ENCODE data around the gene MGAT4C. TPM values are rescaled to one million over a fixed set of nuclear protein-coding genes. Genes with fewer than 3 reads are reported as not detected.

The MGAT4C gene
- polyA plus RNA-seq, 1 donor (not counting 4 experiments of a cell fraction or from before 2014, with no cell fraction given) = not detected

DNA sequence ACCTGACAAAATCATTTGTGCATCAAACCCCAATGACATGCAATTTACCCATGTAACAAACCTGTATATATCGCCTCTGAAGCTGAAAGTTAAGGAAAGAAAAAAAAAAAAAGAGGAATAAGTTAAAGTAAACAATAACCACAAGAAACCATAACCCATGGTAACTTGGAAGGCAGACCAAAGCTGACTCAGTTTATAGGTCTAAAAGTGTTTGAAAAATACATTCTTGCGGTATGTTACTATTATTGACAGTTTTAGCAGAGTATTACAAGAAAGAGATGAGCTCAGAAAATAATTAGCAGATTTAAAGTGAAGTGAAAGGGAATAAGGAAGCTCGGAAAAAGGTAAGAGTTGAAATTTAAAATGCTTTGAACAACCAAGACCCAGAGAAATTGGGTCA, 34.4 kb upstream of the MGAT4C start:
- Histone ChIP-seq H4K20me1 (ENCODE audit: control insufficient read depth, extremely low read depth, insufficient read depth, low read length) (no peaks in the 10 kb centered on the region), H3K79me2 (ENCODE audit: control insufficient read depth, insufficient read depth, low read length) (no peaks in the 10 kb centered on the region), H3K9ac (ENCODE audit: control insufficient read depth, extremely low read depth, insufficient read depth, low read length) (no peak overlapping the region), H3K36me3 (ENCODE audit: control insufficient read depth in 2 of 2, extremely low read depth in 1 of 2, insufficient read depth in 2 of 2, low read length in 2 of 2) (no peaks in the 10 kb centered on the region), H3K9me3 (ENCODE audit: control insufficient read depth, low read depth, low read length) (no peaks in the 10 kb centered on the region), H2AFZ (ENCODE audit: control insufficient read depth, low read length) (no peak overlapping the region), H3K9me1 (ENCODE audit: control insufficient read depth, extremely low read depth, insufficient read depth, low read length) (no peaks in the 10 kb centered on the region), H3K4me3 (ENCODE audit: control insufficient read depth in 2 of 3, extremely low read depth in 1 of 3, insufficient read depth in 2 of 3, low read depth in 1 of 3, low read length in 3 of 3) (no peak overlapping the region), H3K27ac (ENCODE audit: control insufficient read depth, insufficient read depth, low read length) (no peak overlapping the region), H3K4me1 (ENCODE audit: control insufficient read depth, extremely low read depth, insufficient read depth, low read length) (no peaks in the 10 kb centered on the region), H3K27me3 (ENCODE audit: control insufficient read depth, extremely low read depth, insufficient read depth, low read length) (no peaks in the 10 kb centered on the region), H3K4me2 (ENCODE audit: control insufficient read depth, extremely low read depth, insufficient read depth, low read depth, low read length) (no peak overlapping the region)
- dilution Hi-C loops (cut with MboI; ENCODE audit: extremely low pct_ligation_motif_present, low sequenced_read_pairs) = loop anchor here (5.0 kb wide), 1 partner anchor 52 kb away; no protein-coding TSS in a partner anchor
- DNase-seq (ENCODE audit: low read depth, low spot score) = no peak
- FAIRE-seq = no peak
- TF ChIP-seq, protein P1, sequence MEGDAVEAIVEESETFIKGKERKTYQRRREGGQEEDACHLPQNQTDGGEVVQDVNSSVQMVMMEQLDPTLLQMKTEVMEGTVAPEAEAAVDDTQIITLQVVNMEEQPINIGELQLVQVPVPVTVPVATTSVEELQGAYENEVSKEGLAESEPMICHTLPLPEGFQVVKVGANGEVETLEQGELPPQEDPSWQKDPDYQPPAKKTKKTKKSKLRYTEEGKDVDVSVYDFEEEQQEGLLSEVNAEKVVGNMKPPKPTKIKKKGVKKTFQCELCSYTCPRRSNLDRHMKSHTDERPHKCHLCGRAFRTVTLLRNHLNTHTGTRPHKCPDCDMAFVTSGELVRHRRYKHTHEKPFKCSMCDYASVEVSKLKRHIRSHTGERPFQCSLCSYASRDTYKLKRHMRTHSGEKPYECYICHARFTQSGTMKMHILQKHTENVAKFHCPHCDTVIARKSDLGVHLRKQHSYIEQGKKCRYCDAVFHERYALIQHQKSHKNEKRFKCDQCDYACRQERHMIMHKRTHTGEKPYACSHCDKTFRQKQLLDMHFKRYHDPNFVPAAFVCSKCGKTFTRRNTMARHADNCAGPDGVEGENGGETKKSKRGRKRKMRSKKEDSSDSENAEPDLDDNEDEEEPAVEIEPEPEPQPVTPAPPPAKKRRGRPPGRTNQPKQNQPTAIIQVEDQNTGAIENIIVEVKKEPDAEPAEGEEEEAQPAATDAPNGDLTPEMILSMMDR (optimal IDR thresholded peaks at IDR 0.05 in 1 of 3, IDR thresholded peaks at IDR 0.05 in 1 of 3, conservative IDR thresholded peaks at IDR 0.05 in 1 of 3; ENCODE audit: extremely low read depth in 1 of 3, insufficient read depth in 2 of 3, low read length in 3 of 3) = no peak
- TF ChIP-seq EZH2 (IDR thresholded peaks at IDR 0.05; ENCODE audit: low read length) = no peak

DNA sequence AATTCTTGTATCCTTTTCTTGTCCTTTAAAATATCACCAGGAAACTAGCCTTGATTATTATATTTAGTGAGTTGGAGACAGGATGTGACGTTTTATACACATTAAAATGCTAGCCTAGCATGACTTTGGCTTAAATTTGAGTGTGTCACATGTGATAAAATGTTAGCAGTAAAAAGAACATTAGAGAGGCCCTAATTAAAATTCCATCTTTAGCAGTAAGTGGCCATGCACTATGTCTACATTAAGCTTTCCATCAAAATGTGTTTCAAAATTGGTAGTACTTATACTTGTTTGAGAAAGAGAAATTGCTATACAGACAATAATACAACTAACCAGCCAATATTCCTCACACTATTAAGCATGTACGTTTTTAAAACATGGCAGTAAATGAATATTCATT, 29.9 kb upstream of the MGAT4C start:
- DNase-seq (ENCODE audit: low read depth, low spot score) (no peak), FAIRE-seq (no peak)
- Histone ChIP-seq H3K27ac (ENCODE audit: control insufficient read depth, insufficient read depth, low read length) (no peak overlapping the region), H3K9me3 (ENCODE audit: control insufficient read depth, low read depth, low read length) (no peaks in the 10 kb centered on the region), H3K79me2 (ENCODE audit: control insufficient read depth, insufficient read depth, low read length) (no peaks in the 10 kb centered on the region), H3K9ac (ENCODE audit: control insufficient read depth, extremely low read depth, insufficient read depth, low read length) (no peak overlapping the region), H4K20me1 (ENCODE audit: control insufficient read depth, extremely low read depth, insufficient read depth, low read length) (no peaks in the 10 kb centered on the region), H3K4me1 (ENCODE audit: control insufficient read depth, extremely low read depth, insufficient read depth, low read length) (no peaks in the 10 kb centered on the region), H3K36me3 (ENCODE audit: control insufficient read depth in 2 of 2, extremely low read depth in 1 of 2, insufficient read depth in 2 of 2, low read length in 2 of 2) (no peaks in the 10 kb centered on the region), H3K4me3 (ENCODE audit: control insufficient read depth in 2 of 3, extremely low read depth in 1 of 3, insufficient read depth in 2 of 3, low read depth in 1 of 3, low read length in 3 of 3) (no peak overlapping the region), H3K27me3 (ENCODE audit: control insufficient read depth, extremely low read depth, insufficient read depth, low read length) (no peaks in the 10 kb centered on the region), H3K4me2 (ENCODE audit: control insufficient read depth, extremely low read depth, insufficient read depth, low read depth, low read length) (no peak overlapping the region), H2AFZ (ENCODE audit: control insufficient read depth, low read length) (no peak overlapping the region), H3K9me1 (ENCODE audit: control insufficient read depth, extremely low read depth, insufficient read depth, low read length) (no peaks in the 10 kb centered on the region)
- no peak for TF ChIP-seq EZH2 (IDR thresholded peaks at IDR 0.05; ENCODE audit: low read length)
- TF ChIP-seq, protein P1 (optimal IDR thresholded peaks at IDR 0.05 in 1 of 3, IDR thresholded peaks at IDR 0.05 in 1 of 3, conservative IDR thresholded peaks at IDR 0.05 in 1 of 3; ENCODE audit: extremely low read depth in 1 of 3, insufficient read depth in 2 of 3, low read length in 3 of 3) = no peak
- dilution Hi-C loops (cut with MboI; ENCODE audit: extremely low pct_ligation_motif_present, low sequenced_read_pairs) = no loop called here
